Hepatic stellate cell (primary cell): ENCODE data around the gene CCDC57.
A peak's percentile ranks its signal among the peaks of the same experiment; 100 is the strongest.
"Not testable (repeated sequence)": the region's sequence is repeated elsewhere in the genome, so short reads cannot be mapped to it uniquely, and the experiment has no call there.

Source experiments
- DNase-seq: peaks from one replicate; pipeline ENCODE4 v3.0.0; 2011; ENCODE audit warnings: low spot score

Gene CCDC57, protein sequence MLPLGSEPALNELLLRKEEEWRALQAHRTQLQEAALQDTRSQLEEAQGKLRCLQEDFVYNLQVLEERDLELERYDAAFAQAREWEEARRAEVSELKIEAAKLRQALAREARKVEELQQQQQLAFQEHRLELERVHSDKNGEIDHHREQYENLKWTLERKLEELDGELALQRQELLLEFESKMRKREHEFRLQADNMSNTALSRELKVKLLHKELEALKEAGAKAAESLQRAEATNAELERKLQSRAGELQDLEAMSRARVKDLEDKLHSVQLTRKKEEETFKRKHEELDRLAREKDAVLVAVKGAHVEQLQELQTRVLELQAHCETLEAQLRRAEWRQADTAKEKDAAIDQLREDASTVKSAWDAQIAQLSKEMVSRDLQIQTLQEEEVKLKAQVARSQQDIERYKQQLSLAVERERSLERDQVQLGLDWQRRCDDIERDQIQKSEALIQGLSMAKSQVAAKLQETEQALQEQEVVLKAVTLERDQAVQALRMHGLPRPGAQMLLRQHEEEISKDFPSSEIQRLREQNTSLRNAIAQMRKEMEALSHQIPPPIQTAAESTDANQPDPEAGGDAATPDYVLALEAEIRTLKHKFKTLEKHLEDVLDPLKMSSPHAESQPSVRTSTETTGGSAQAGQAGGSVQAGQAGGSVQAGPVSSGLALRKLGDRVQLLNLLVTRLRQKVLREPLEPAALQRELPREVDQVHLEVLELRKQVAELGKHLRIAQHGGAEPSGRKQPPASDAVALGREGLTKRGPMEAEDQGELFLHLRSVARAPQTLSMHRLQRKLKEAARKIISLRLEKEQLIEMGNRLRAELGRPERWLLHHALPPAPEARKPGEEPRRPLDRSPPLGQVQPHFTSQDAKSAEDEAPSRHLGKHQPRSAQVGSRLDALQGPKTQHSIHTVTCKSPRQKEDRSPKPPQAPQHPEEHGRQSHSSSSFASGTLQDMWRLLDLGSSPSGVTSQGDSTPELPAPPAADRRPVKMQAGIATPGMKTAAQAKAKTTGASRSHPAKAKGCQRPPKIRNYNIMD

DNA sequence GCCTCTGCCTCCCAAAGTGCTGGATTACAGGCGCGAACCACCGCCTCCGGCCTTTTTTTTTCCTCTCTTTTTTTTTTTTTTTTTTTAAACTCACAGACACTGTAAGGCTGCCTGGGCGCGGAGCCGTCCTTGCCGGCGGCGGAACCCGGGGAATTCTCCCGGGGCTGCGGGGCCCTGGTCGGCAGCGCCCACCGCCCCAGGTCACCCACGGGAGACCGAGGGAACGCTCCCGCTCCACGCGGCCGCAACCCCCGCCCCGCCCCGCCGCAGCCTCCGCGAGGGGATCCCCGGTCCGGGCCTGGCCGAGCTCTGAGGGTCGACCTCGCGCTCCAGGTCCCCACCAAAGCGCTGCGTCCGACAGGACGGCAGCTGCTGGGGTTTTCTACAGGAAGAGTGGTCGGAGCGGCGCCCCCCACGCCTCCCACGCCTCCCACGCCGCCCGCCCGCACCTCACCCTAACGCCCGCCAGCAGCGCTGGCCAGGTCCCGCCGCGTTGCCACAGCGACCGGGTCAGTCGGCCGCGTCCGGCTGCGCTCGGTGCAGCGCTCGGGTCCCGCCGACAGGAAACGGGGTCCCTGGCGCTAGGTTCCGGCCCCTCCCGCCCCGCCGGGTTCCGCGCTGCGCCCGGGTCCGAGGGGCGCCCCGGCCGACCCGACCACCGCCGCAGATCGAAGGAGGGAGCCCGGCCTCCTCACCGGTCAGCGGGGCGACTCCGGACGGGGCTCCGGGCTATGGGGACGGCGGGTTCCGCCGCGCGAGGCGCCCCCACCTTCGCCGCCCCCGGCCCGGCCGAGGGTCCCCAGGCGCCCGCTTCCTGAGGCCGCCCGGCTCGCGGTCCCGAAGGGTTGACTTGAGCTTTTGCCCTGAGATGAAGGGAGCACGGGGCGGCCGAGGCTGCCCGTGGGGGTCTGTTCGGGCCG is at the start of gene CCDC57:
Gene CCDC57, minus strand, starts transcription at position 512 of the 920 bp plus-strand sequence. CDS start 10,898 bp downstream, outside the sequence.
- DNase-seq, result peak; percentile 95

- no peak for DNase-seq
Measured at GRCh38 chr17:82262344-82262743, 49.7 kb upstream of the CCDC57 start.

GRCh38 chr17:82259972-82260961 is 47.6 kb upstream of the CCDC57 start:
- DNase-seq, result not testable (repeated sequence)

DNA sequence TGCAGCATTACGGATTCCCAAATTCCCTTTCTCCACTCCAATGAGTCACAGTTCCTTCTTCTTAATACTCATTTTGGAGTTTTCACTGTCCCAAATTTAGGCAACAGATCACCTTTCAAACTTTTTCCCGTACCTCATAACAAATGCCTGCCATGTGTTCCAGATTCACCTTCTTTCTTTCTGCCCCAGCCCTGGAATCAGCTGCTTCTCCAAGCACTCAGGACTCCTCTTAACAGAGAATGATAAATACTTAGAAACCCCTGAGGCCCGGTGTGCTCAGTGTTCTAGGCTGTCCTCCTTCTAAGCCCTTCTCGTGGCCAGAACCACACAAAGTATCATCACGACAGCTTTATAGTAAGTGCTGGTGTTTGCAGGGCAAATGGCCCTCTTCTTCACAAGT is 45.9 kb upstream of the CCDC57 start:
- no peak for DNase-seq

DNA sequence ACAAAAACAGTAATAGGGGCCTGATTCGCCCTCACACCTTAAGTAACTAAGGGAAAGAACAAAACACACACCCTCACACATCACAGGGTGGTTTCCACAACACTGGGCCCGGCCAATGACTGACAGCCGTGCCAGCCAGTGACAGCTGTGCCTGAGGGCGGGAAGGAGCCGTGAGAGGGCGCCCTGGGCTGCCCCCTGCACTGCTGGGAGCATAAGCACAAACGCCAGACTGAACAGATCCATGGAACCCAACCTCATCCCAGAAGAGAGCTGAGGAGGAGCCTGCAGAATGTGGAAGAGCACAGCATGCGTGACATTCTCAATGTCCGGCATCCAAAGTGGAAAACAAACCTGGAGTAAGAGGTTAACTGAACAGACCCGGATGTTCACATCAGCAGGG is 44.8 kb upstream of the CCDC57 start:
- DNase-seq, result no peak

- DNase-seq, result no peak
Measured at GRCh38 chr17:82256242-82256885, 43.7 kb upstream of the CCDC57 start.

- no peak for DNase-seq
Measured at GRCh38 chr17:82255402-82255972, 42.8 kb upstream of the CCDC57 start.

GRCh38 chr17:82254746-82255145 is 42.1 kb upstream of the CCDC57 start:
- DNase-seq, result not testable (repeated sequence)

- DNase-seq, result not testable (repeated sequence)
Measured at GRCh38 chr17:82254096-82254495, 41.5 kb upstream of the CCDC57 start.

DNA sequence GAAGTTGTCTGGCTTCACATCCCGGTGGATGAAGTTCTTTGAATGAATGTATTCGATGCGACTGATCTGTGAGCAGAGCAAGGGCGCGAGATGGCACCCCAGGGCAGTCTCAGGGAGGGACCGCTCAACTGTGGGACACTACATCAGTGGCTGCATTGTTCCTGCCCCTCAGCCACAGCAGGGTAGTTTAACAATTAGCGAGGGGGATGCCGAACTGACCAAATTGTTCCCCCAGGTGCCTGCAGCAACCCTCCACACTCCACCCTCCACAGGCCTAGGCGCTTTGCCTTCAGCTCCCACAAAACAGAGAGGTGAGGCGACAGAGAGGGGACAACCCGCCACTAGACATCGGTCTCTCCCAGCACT is 40.5 kb upstream of the CCDC57 start:
- DNase-seq, result no peak

DNA sequence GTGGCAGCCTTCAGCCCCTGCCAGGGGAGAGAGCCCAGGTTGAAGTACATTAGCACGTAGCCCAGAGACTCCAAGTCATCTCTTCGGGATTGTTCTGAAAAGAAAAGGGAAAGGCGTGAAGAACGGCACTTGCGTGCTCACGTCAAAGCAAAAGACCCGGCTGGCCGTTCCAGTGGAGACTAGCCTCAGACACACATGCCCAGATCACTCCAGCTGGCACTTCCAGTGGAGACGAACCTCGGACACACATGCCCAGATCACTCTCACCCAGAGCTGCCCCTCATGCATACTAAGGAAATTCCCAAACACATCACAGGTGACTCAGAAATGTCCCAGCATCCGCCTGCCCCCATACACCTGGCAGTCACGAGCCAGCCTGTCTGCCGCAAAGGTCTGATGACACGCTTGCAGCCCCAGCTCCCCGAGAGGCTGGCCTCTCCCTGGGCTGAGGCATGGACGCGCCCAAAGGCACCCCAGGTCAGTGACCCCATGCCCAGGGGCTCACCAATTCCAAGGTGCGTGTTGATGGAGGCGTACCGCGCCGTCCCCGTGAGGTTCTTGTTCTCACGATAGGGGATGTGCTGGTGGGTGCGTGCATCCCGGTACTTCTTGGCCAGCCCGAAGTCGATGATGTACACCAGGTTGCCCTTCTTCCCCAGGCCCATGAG is 40.0 kb upstream of the CCDC57 start:
- DNase-seq, result no peak

DNA sequence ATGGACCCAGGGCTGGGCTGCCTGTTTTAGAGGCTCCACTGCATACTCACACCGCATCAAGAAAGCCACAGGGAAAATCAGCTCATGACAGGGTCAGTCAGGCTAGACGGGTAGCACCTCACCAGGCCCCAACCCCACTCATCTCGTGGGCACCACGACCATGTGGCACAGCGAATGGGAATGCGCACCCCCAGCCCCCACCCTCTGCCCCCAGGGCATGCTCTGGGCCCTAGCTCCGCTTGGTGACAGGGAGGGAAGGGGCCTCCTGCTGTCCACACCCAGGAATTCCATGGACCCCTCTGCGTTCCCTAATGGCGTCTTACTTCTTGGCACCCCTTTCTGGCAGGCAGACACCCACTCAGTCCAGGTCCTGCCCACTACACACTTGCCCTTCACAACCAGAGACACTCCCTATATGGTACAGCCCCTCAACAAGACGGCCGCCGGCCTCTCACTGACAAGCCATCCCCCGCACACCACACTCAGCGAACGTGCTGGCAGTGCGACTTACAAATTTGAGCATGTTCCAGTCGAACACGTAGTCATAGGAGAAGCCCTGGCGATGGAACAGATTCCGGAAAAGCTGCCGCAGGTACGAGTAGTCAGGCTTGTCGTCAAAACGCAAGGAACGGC is 38.3 kb upstream of the CCDC57 start:
- no peak for DNase-seq

DNA sequence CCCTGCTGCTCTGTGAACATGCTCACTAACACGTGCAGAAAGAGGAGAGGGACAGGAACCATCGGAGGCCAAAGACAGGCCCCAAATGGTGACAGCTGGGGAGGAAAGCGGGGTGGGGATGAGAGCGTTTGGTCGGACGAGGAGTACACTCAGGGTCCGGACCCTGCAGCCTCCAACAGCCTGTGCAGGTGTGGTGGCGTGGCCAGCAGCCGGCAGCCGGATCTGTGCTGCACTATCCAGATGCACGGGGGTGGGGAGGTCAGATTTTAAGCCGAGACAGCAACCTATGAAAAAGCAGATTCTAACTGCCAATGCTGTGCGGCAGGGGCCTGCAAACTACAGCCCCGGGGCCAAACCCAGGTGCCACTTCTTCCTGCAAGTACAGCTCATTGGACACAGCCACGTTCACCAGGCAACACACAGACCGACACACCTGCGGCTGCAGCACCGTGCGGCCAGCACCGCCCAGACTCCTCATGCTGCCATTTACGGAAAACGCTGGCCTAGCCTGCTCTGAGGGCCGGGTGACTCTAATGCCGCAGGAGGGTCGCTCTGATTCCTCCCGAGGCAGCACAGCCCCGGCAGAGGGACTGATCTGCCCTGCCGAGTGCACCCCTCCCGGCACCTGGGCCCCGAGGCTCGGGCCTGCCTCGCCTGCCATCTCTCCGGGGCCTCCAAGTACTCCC is 37.4 kb upstream of the CCDC57 start:
- no peak for DNase-seq

DNA sequence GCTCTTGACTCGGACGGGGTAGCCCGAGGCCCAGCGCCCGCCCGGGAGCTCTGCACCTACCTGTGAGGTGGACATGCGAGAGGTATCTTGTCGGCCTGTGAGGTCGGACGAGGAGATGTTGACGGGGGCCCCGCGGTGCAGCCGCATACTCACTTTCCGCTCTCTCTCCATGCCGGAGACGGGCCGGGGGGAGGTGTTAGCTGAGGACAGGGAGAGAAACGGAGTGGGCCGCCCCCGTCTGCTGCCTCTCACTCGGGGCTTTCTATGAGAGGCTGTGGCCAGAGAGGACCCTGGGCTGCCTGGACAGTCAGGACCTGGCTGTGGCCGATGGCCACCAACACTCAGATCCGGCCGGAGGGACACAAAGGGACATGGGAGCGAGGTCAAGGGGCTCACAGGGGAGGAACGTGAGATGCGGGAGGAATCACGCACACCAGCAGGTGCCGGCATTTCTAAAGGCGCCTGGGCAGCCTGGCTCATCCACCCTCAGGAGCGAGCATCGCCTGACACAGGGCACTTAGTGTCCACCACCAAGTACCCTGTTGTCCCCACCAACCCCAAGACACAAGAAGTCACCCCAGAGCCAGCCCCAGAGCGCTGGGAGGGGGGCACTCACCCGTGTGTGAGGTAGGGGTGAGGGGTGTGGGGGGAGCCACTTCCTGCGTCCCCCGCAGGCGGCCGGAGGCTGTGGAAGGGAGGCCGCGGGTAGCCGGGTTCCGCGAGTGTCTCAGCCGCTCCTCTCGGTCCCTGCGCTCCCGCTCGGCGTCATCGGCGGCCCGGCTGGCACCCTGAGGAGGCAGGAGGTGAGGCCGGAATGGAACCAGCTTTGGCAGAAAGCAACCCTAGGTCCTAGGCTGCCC is 36.4 kb upstream of the CCDC57 start:
- DNase-seq, result no peak

GRCh38 chr17:82247856-82248671 is 35.4 kb upstream of the CCDC57 start:
- DNase-seq, result no peak

DNA sequence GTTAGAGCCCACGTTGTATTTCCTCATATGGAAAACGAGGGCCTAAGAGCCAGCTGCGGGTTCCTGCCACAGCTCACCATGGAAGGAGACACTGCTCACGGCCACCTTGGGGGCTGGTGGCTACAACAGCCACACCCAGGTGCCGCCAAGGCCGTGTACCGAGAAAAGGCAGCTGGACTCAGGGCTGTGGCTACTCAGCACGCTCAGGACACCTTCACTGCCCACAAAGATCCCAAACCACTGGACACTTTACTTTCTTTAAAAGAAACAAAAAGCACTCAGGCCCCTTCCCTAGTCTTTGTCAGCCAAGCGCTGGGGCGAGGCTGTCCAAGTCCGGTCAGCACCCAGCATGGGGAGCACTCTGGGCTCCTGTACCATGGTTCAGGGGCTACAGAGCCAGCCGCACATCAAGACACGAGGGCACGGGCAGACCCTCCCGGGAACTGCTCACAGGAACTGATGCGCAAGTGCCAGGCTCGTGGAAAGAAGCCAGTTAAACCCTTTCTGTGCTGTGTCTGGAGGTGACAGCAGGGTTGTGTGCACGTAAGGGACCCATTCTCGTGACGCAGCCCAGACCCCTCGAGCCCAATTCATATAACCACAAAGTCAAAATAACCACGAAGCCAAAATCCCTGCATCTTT is 34.7 kb upstream of the CCDC57 start:
- DNase-seq, result no peak
